OCI-LY3 (cell line): Measurements from ENCODE around the gene COL27A1.

Experiments used
- CTCF ChIP-seq: fragments of 200-600, 300-600 bp; sonication (generic); IDR thresholded peaks from 2 replicates; pipeline ENCODE4 v1.5.1; 2014; ENCODE audit warnings: antibody characterized with exemption, low read length, low read depth
- EZH2phosphoT487 ChIP-seq: fragments of 200-600 bp; shearing (Covaris generic); IDR thresholded peaks from 2 replicates; pipeline ENCODE4 v1.6.1; 2018; ENCODE audit warnings: antibody characterized with exemption, mixed run types, low read depth

- TF ChIP-seq CTCF (no peak), EZH2phosphoT487 (no peak)
These were observed 12.1 kb upstream of the COL27A1 start for GRCh38 chr9:114143234-114143633.
